Measurements from ENCODE around the gene MMP12.

MMP12 gene

DNA sequence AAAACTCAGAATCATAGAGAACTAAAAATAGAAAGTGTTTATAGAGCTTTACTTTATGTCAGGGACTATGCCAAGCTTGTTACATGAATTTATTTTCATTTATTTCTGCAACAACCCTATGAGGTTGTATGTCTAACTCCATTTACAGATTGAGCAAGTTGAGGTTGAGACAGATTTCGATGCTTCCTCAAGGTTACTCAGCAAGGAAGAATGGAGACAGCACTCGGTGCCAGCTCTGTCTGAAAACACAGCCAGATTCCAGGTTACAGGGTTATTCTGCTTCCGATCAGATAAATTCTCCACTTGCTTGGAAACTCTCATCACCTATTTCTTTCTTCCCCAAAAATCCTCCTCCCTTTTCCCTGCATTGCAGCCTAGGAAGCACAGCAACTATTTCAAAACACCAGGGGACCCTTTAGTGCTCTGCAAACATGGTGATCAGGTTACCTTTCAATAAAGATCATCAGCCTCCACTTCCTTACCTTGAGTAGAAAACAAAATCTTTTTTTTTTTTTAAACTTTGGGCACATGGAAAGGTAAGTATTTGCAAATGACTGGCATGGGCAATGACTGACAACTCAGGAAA is 38.4 kb downstream of the MMP12 start:
- H3K4me3 ChIP-seq (ENCODE audit: low read depth in 1 of 2, low read length in 1 of 2) = no peak overlapping the region
- H3K36me3 ChIP-seq = no peaks in the 10 kb centered on the region
- peaks cover 43% of the 10 kb centered on the region for H3K27me3 ChIP-seq
- TF ChIP-seq, protein P1, sequence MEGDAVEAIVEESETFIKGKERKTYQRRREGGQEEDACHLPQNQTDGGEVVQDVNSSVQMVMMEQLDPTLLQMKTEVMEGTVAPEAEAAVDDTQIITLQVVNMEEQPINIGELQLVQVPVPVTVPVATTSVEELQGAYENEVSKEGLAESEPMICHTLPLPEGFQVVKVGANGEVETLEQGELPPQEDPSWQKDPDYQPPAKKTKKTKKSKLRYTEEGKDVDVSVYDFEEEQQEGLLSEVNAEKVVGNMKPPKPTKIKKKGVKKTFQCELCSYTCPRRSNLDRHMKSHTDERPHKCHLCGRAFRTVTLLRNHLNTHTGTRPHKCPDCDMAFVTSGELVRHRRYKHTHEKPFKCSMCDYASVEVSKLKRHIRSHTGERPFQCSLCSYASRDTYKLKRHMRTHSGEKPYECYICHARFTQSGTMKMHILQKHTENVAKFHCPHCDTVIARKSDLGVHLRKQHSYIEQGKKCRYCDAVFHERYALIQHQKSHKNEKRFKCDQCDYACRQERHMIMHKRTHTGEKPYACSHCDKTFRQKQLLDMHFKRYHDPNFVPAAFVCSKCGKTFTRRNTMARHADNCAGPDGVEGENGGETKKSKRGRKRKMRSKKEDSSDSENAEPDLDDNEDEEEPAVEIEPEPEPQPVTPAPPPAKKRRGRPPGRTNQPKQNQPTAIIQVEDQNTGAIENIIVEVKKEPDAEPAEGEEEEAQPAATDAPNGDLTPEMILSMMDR (IDR thresholded peaks at IDR 0.05) = no peak
- no peaks in the 10 kb centered on the region for H3K9me3 ChIP-seq
- no peaks in the 10 kb centered on the region for H3K4me1 ChIP-seq (ENCODE audit: control insufficient read depth in 1 of 2, insufficient read depth in 1 of 2, low read depth in 1 of 2, low read length in 1 of 2)
- no peak overlapping the region for H3K27ac ChIP-seq

- H3K27me3 ChIP-seq = peaks cover 69% of the 10 kb centered on the region
- no peak overlapping the region for H3K4me3 ChIP-seq (ENCODE audit: low read depth in 1 of 2, low read length in 1 of 2)
- H3K9me3 ChIP-seq = no peaks in the 10 kb centered on the region
- TF ChIP-seq, protein P1 (IDR thresholded peaks at IDR 0.05) = no peak
- no peak overlapping the region for H3K27ac ChIP-seq
- H3K4me1 ChIP-seq (ENCODE audit: control insufficient read depth in 1 of 2, insufficient read depth in 1 of 2, low read depth in 1 of 2, low read length in 1 of 2) = no peaks in the 10 kb centered on the region
- H3K36me3 ChIP-seq = no peaks in the 10 kb centered on the region
Measured at GRCh38 chr11:102833731-102834130, 41.1 kb downstream of the MMP12 start.

- Histone ChIP-seq H3K27ac (no peak overlapping the region), H3K4me1 (ENCODE audit: control insufficient read depth in 1 of 2, insufficient read depth in 1 of 2, low read depth in 1 of 2, low read length in 1 of 2) (no peaks in the 10 kb centered on the region)
Measured at GRCh38 chr11:102832612-102833011, 42.2 kb downstream of the MMP12 start.

GRCh38 chr11:102831489-102832440 is 43.0 kb downstream of the MMP12 start:
- Histone ChIP-seq H3K4me1 (ENCODE audit: control insufficient read depth in 1 of 2, insufficient read depth in 1 of 2, low read depth in 1 of 2, low read length in 1 of 2) (no peaks in the 10 kb centered on the region), H3K9me3 (no peaks in the 10 kb centered on the region), H3K36me3 (no peaks in the 10 kb centered on the region), H3K4me3 (ENCODE audit: low read depth in 1 of 2, low read length in 1 of 2) (no peak overlapping the region), H3K27me3 (peaks cover 69% of the 10 kb centered on the region), H3K27ac (no peak overlapping the region)
- TF ChIP-seq, protein P1 (IDR thresholded peaks at IDR 0.05) = no peak

More at GRCh38 chr11:102832612-102833011, 42.2 kb downstream of the MMP12 start:
- no peaks in the 10 kb centered on the region for H3K36me3 ChIP-seq
- no peaks in the 10 kb centered on the region for H3K9me3 ChIP-seq
- H3K4me3 ChIP-seq (ENCODE audit: low read depth in 1 of 2, low read length in 1 of 2) = no peak overlapping the region
- TF ChIP-seq, protein P1 (IDR thresholded peaks at IDR 0.05) = no peak
- peaks cover 69% of the 10 kb centered on the region for H3K27me3 ChIP-seq

- H3K27me3 ChIP-seq = peaks cover 66% of the 10 kb centered on the region
- TF ChIP-seq, protein P1 (IDR thresholded peaks at IDR 0.05) = no peak
- no peaks in the 10 kb centered on the region for H3K9me3 ChIP-seq
- no peak overlapping the region for H3K4me3 ChIP-seq (ENCODE audit: low read depth in 1 of 2, low read length in 1 of 2)
- no peaks in the 10 kb centered on the region for H3K36me3 ChIP-seq
- no peak overlapping the region for H3K27ac ChIP-seq
- H3K4me1 ChIP-seq (ENCODE audit: control insufficient read depth in 1 of 2, insufficient read depth in 1 of 2, low read depth in 1 of 2, low read length in 1 of 2) = no peaks in the 10 kb centered on the region
Measured at GRCh38 chr11:102831128-102831488, 43.7 kb downstream of the MMP12 start.
